IPS-20b (cell line): ENCODE results near the gene MPC1L.
A peak's percentile ranks its signal among the peaks of the same experiment; 100 is the strongest.

ENCODE experiments used
- H3K27ac ChIP-seq: one replicate; pipeline ENCODE4 v1.5.1; 2013; ENCODE audit warnings: low read length
- H3K27me3 ChIP-seq: 2 replicates; pipeline ENCODE4 v1.6.1; 2013; ENCODE audit warnings: mild to moderate bottlenecking, low read length, inconsistent platforms; ENCODE audit not compliant: insufficient read depth
- H3K36me3 ChIP-seq: 2 replicates; pipeline ENCODE4 v1.6.1; 2013; ENCODE audit warnings: low read depth, mild to moderate bottlenecking, inconsistent platforms, low read length, moderate library complexity; ENCODE audit not compliant: insufficient read depth
- H3K4me1 ChIP-seq: 2 replicates; pipeline ENCODE4 v1.6.1; 2013; ENCODE audit warnings: mild to moderate bottlenecking, control low read depth, inconsistent platforms, low read length, moderate library complexity; ENCODE audit not compliant: insufficient read depth
- H3K4me3 ChIP-seq: 2 replicates; pipeline ENCODE4 v1.5.1; 2013; ENCODE audit warnings: mild to moderate bottlenecking, low read length, inconsistent platforms
- H3K9ac ChIP-seq: 2 replicates; pipeline ENCODE4 v1.6.1; 2013; ENCODE audit warnings: low read depth, mild to moderate bottlenecking, inconsistent platforms, low read length, moderate library complexity
- H3K9me3 ChIP-seq: 2 replicates; pipeline ENCODE4 v1.6.1; 2013; ENCODE audit warnings: mild to moderate bottlenecking, low read depth, low read length, inconsistent platforms; ENCODE audit not compliant: insufficient read depth

MPC1L gene

GRCh38 chrX:40637687-40638086 lies 14.5 kb downstream of the MPC1L start:
- H3K4me1 ChIP-seq = no peaks in the 10 kb centered on the region
- H3K36me3 ChIP-seq = peaks cover 71% of the 10 kb centered on the region
- no peaks in the 10 kb centered on the region for H3K9me3 ChIP-seq
- no peak overlapping the region for H3K4me3 ChIP-seq
- no peak overlapping the region for H3K9ac ChIP-seq
- H3K27me3 ChIP-seq = no peaks in the 10 kb centered on the region
- no peak overlapping the region for H3K27ac ChIP-seq

GRCh38 chrX:40644176-40644575 lies 20.9 kb downstream of the MPC1L start:
- Histone ChIP-seq H3K4me1 (no peaks in the 10 kb centered on the region), H3K9me3 (no peaks in the 10 kb centered on the region), H3K36me3 (peaks cover 12% of the 10 kb centered on the region), H3K9ac (no peak overlapping the region), H3K27me3 (no peaks in the 10 kb centered on the region), H3K4me3 (no peak overlapping the region), H3K27ac (no peak overlapping the region)

- H3K4me1 ChIP-seq = no peaks in the 10 kb centered on the region
- H3K27ac ChIP-seq = no peak overlapping the region
- no peak overlapping the region for H3K4me3 ChIP-seq
- H3K9me3 ChIP-seq = no peaks in the 10 kb centered on the region
- H3K9ac ChIP-seq = no peak overlapping the region
- H3K36me3 ChIP-seq = peaks cover 11% of the 10 kb centered on the region
- H3K27me3 ChIP-seq = no peaks in the 10 kb centered on the region
Observed at GRCh38 chrX:40644821-40645358, 21.7 kb downstream of the MPC1L start.

- Histone ChIP-seq H3K4me3 (peak overlapping the region; percentile 76), H3K9me3 (no peaks in the 10 kb centered on the region), H3K36me3 (peaks cover 25% of the 10 kb centered on the region), H3K4me1 (no peaks in the 10 kb centered on the region), H3K9ac (peak overlapping the region; percentile 76), H3K27me3 (no peaks in the 10 kb centered on the region), H3K27ac (no peak overlapping the region)
Observed at GRCh38 chrX:40646489-40647306, 23.5 kb downstream of the MPC1L start.

GRCh38 chrX:40647307-40648197 lies 24.3 kb downstream of the MPC1L start, which contains the start of gene CXorf38:
CXorf38 (minus strand) TSS chrX:40647561; CDS start chrX:40647520, 41 bp downstream.
- H3K4me3 ChIP-seq = peak within 1 kb of the TSS; percentile 76
- H3K27me3 ChIP-seq = no peaks in the 10 kb centered on the region
- H3K4me1 ChIP-seq = no peaks in the 10 kb centered on the region
- peak within 1 kb of the TSS; percentile 76 for H3K9ac ChIP-seq
- peaks cover 33% of the 10 kb centered on the region for H3K36me3 ChIP-seq
- H3K9me3 ChIP-seq = no peaks in the 10 kb centered on the region
- H3K27ac ChIP-seq = no peak within 1 kb of the TSS

GRCh38 chrX:40651620-40652223 lies 28.5 kb downstream of the MPC1L start:
- H3K4me1 ChIP-seq = no peaks in the 10 kb centered on the region

GRCh38 chrX:40652664-40653063 lies 29.4 kb downstream of the MPC1L start:
- peaks cover 81% of the 10 kb centered on the region for H3K36me3 ChIP-seq
- no peak overlapping the region for H3K27ac ChIP-seq
- H3K9me3 ChIP-seq = no peaks in the 10 kb centered on the region
- no peak overlapping the region for H3K9ac ChIP-seq
- no peak overlapping the region for H3K4me3 ChIP-seq
- H3K4me1 ChIP-seq = no peaks in the 10 kb centered on the region
- no peaks in the 10 kb centered on the region for H3K27me3 ChIP-seq

More at GRCh38 chrX:40651620-40652223, 28.5 kb downstream of the MPC1L start:
- peaks cover 73% of the 10 kb centered on the region for H3K36me3 ChIP-seq
- H3K4me3 ChIP-seq = no peak overlapping the region
- H3K27me3 ChIP-seq = no peaks in the 10 kb centered on the region
- H3K9me3 ChIP-seq = no peaks in the 10 kb centered on the region
- H3K9ac ChIP-seq = no peak overlapping the region
- H3K27ac ChIP-seq = no peak overlapping the region

GRCh38 chrX:40653535-40653934 lies 30.3 kb downstream of the MPC1L start:
- no peak overlapping the region for H3K4me3 ChIP-seq
- H3K9ac ChIP-seq = no peak overlapping the region
- no peaks in the 10 kb centered on the region for H3K9me3 ChIP-seq
- no peaks in the 10 kb centered on the region for H3K4me1 ChIP-seq
- no peaks in the 10 kb centered on the region for H3K27me3 ChIP-seq
- H3K36me3 ChIP-seq = peaks cover 87% of the 10 kb centered on the region
- no peak overlapping the region for H3K27ac ChIP-seq

- Histone ChIP-seq H3K4me1 (no peaks in the 10 kb centered on the region), H3K36me3 (peaks cover 90% of the 10 kb centered on the region), H3K27ac (no peak overlapping the region), H3K27me3 (no peaks in the 10 kb centered on the region), H3K9ac (no peak overlapping the region), H3K4me3 (no peak overlapping the region), H3K9me3 (no peaks in the 10 kb centered on the region)
Observed at GRCh38 chrX:40660381-40660780, 37.2 kb downstream of the MPC1L start.

GRCh38 chrX:40661489-40661888 lies 38.3 kb downstream of the MPC1L start:
- Histone ChIP-seq H3K9me3 (no peaks in the 10 kb centered on the region), H3K9ac (no peak overlapping the region), H3K4me1 (no peaks in the 10 kb centered on the region), H3K27me3 (no peaks in the 10 kb centered on the region), H3K36me3 (peaks cover 92% of the 10 kb centered on the region), H3K27ac (no peak overlapping the region), H3K4me3 (no peak overlapping the region)

GRCh38 chrX:40663078-40663740 lies 40.0 kb downstream of the MPC1L start:
- Histone ChIP-seq H3K36me3 (peaks cover 94% of the 10 kb centered on the region), H3K27me3 (no peaks in the 10 kb centered on the region), H3K9me3 (no peaks in the 10 kb centered on the region), H3K9ac (no peak overlapping the region), H3K27ac (no peak overlapping the region), H3K4me3 (no peak overlapping the region), H3K4me1 (no peaks in the 10 kb centered on the region)
